HEK293 (cell line): ENCODE data around the gene PHF12.
A peak's percentile ranks its signal among the peaks of the same experiment; 100 is the strongest.

Experiments used
- CTCF ChIA-PET: fragments of 350-600 bp; formaldehyde crosslinking; extraction: SDS; loops from one replicate; lab custom pipeline; 2021; ENCODE audit warnings: antibody characterized with exemption; lab: Yijun Ruan, JAX
- POLR2A ChIA-PET: fragments of 300-600 bp; formaldehyde crosslinking; extraction: SDS; loops from one replicate; lab custom pipeline; 2020; ENCODE audit warnings: antibody characterized with exemption, inconsistent platforms; lab: Yijun Ruan, JAX
- H3K27ac ChIP-seq: fragments of 200-500 bp; sonication (Bioruptor generic); 2 replicates; pipeline ENCODE4 v1.5.1; 2014; ENCODE audit warnings: low read depth, low read length, control low read depth, inconsistent platforms; ENCODE audit errors: extremely low read depth
- H3K36me3 ChIP-seq, 2 experiments: fragments of 200-500 bp in 1 of 2; sonication (Bioruptor generic) in 1 of 2; 1 replicate in 1 of 2; 2 replicates in 1 of 2; pipeline ENCODE4 v1.5.1; 2014 to 2017; ENCODE audit warnings: inconsistent platforms in 2 of 2, low read length in 2 of 2; ENCODE audit not compliant: control insufficient read depth in 2 of 2, insufficient read depth in 1 of 2
- H3K4me1 ChIP-seq: fragments of 200-500 bp; sonication (Bioruptor generic); 2 replicates; pipeline ENCODE4 v1.5.1; 2014; ENCODE audit warnings: mild to moderate bottlenecking, low read length, inconsistent platforms; ENCODE audit not compliant: control insufficient read depth, insufficient read depth
- H3K4me3 ChIP-seq: 2 replicates; pipeline ENCODE4 v1.5.1; 2011; ENCODE audit warnings: low read depth, mild to moderate bottlenecking, control low read depth, low read length, moderate library complexity
- H3K9me3 ChIP-seq: fragments of 200-500 bp; sonication (Bioruptor generic); 2 replicates; pipeline ENCODE4 v1.5.1; 2014; ENCODE audit warnings: low read depth, low read length, inconsistent platforms; ENCODE audit not compliant: control insufficient read depth, insufficient read depth
- CTCF ChIP-seq: fragments of 450-650 bp; formaldehyde crosslinking; IDR thresholded peaks from 2 replicates; pipeline ENCODE4 v1.5.1; 2016; ENCODE audit warnings: missing biosample characterization, missing genetic modification characterization
- GLIS1 ChIP-seq: fragments of 450-650 bp; formaldehyde crosslinking; IDR thresholded peaks from 2 replicates; pipeline ENCODE4 v1.5.1; 2016; ENCODE audit warnings: missing biosample characterization, missing genetic modification characterization
- HOXC10 ChIP-seq: sonication (generic); formaldehyde crosslinking; IDR thresholded peaks from 2 replicates; pipeline ENCODE4 v1.8.1; 2023; ENCODE audit warnings: mild to moderate bottlenecking, missing genetic modification reagents
- OSR2 ChIP-seq: fragments of 450-650 bp; formaldehyde crosslinking; IDR thresholded peaks from 2 replicates; pipeline ENCODE4 v1.5.1; 2016; ENCODE audit warnings: missing biosample characterization, missing genetic modification characterization
- PRDM1 ChIP-seq: fragments of 450-650 bp; formaldehyde crosslinking; IDR thresholded peaks from 2 replicates; pipeline ENCODE4; 2016; ENCODE audit warnings: missing biosample characterization, missing genetic modification characterization
- SP2 ChIP-seq: fragments of 450-650 bp; formaldehyde crosslinking; IDR thresholded peaks from 2 replicates; pipeline ENCODE4 v1.5.1; 2016; ENCODE audit warnings: missing biosample characterization, missing genetic modification characterization
- ZNF19 ChIP-seq: fragments of 450-650 bp; formaldehyde crosslinking; IDR thresholded peaks from 2 replicates; pipeline ENCODE4; 2016; ENCODE audit warnings: missing biosample characterization, missing genetic modification characterization, low read depth
- ZNF280D ChIP-seq: fragments of 450-650 bp; formaldehyde crosslinking; IDR thresholded peaks from 2 replicates; pipeline ENCODE4 v1.5.1; 2016; ENCODE audit warnings: missing biosample characterization, missing genetic modification characterization
- ZNF324 ChIP-seq: fragments of 450-650 bp; formaldehyde crosslinking; IDR thresholded peaks from 2 replicates; pipeline ENCODE4 v1.5.1; 2016; ENCODE audit warnings: missing biosample characterization, missing genetic modification characterization
- ZNF341 ChIP-seq: fragments of 450-650 bp; formaldehyde crosslinking; IDR thresholded peaks from 2 replicates; pipeline ENCODE4; 2016; ENCODE audit warnings: low read depth, missing biosample characterization, missing genetic modification characterization
- ZNF596 ChIP-seq: fragments of 450-650 bp; IDR thresholded peaks from 2 replicates; pipeline ENCODE4 v1.5.0; 2018; ENCODE audit warnings: missing biosample characterization, mild to moderate bottlenecking, missing genetic modification characterization, moderate library complexity
- ZNF654 ChIP-seq: fragments of 450-650 bp; formaldehyde crosslinking; IDR thresholded peaks from 2 replicates; pipeline ENCODE4 v1.5.1; 2016; ENCODE audit warnings: low read depth, missing biosample characterization, missing genetic modification characterization
- ZNF677 ChIP-seq: fragments of 450-650 bp; IDR thresholded peaks from 2 replicates; pipeline ENCODE4 v1.5.0; 2018; ENCODE audit warnings: missing biosample characterization, mild to moderate bottlenecking, missing genetic modification characterization, moderate library complexity
- ZNF747 ChIP-seq: fragments of 450-650 bp; formaldehyde crosslinking; IDR thresholded peaks from 2 replicates; pipeline ENCODE4 v1.5.1; 2016; ENCODE audit warnings: missing biosample characterization, missing genetic modification characterization
- ZNF76 ChIP-seq: fragments of 450-650 bp; formaldehyde crosslinking; IDR thresholded peaks from 2 replicates; pipeline ENCODE4; 2016; ENCODE audit warnings: low read depth, missing biosample characterization, missing genetic modification characterization, borderline replicate concordance
- ZNF776 ChIP-seq: fragments of 450-650 bp; formaldehyde crosslinking; IDR thresholded peaks from 2 replicates; pipeline ENCODE4 v1.5.0; 2017; ENCODE audit warnings: missing biosample characterization, missing genetic modification characterization, borderline replicate concordance
- ZNF791 ChIP-seq: fragments of 450-650 bp; formaldehyde crosslinking; IDR thresholded peaks from 2 replicates; pipeline ENCODE4 v1.5.1; 2016; ENCODE audit warnings: missing biosample characterization, missing genetic modification characterization

PHF12 gene

GRCh38 chr17:28880572-28880945 is 70.8 kb downstream of the PHF12 start (continued):
- TF ChIP-seq ZNF324 (no peak), ZNF776 (tag by site-specific recombination) (no peak), ZNF677 (tag by site-specific recombination) (no peak)

- H3K4me1 ChIP-seq, result no peaks in the 10 kb centered on the region
- peaks cover 8 to 71% of the 10 kb centered on the region in 2 experiments; a peak in 2 of 3 replicates for H3K36me3 ChIP-seq
- H3K4me3 ChIP-seq, result no peak overlapping the region
- no peak overlapping the region for H3K27ac ChIP-seq
- no peaks in the 10 kb centered on the region for H3K9me3 ChIP-seq
- POLR2A ChIA-PET, result interaction anchor here (1.1 to 1.5 kb wide), 3 partner anchors 69 to 160 kb away, joined by 3 to 7 read pairs (median 5); partner anchors contain the start of gene RPL23A
- CTCF ChIA-PET, result interaction anchor here (0.5 to 5.3 kb wide), 12 partner anchors 18 to 163 kb away, joined by 3 to 64 read pairs (median 6); partner anchors contain the start of gene DHRS13
- TF ChIP-seq OSR2 (no peak), SP2 (tag by site-specific recombination) (no peak), HOXC10 (CRISPR knock-in tag) (no peak), GLIS1 (tag by site-specific recombination) (peak; percentile 41), ZNF19 (tag by site-specific recombination) (no peak), ZNF280D (tag by site-specific recombination) (no peak), ZNF791 (no peak), ZNF76 (tag by site-specific recombination) (no peak), ZNF596 (no peak), PRDM1 (tag by site-specific recombination) (peak; percentile 73)
Observed at GRCh38 chr17:28879886-28880571, 71.3 kb downstream of the PHF12 start.

GRCh38 chr17:28878981-28879380 is 72.3 kb downstream of the PHF12 start:
- ChIA-PET POLR2A (interaction anchor here (0.6 to 1.5 kb wide), 5 partner anchors 18 to 159 kb away, joined by 3 to 7 read pairs (median 5); partner anchors contain the start of genes FLOT2, RPL23A and TLCD1), CTCF (interaction anchor here (0.6 to 5.3 kb wide), 19 partner anchors 9 to 163 kb away, joined by 3 to 64 read pairs (median 5); partner anchors contain the start of genes DHRS13 and TLCD1)
- Histone ChIP-seq H3K36me3 (peaks cover 8 to 61% of the 10 kb centered on the region in 2 experiments; a peak in 2 of 3 replicates), H3K9me3 (no peaks in the 10 kb centered on the region), H3K27ac (no peak overlapping the region), H3K4me3 (no peak overlapping the region), H3K4me1 (no peaks in the 10 kb centered on the region)
- TF ChIP-seq CTCF (tag by site-specific recombination) (peak; percentile 65), ZNF341 (tag by site-specific recombination) (no peak), ZNF747 (tag by site-specific recombination) (no peak), ZNF654 (tag by site-specific recombination) (peak; percentile 39)
